ENCODE measurements around the gene CPT1C.

Gene CPT1C

DNA sequence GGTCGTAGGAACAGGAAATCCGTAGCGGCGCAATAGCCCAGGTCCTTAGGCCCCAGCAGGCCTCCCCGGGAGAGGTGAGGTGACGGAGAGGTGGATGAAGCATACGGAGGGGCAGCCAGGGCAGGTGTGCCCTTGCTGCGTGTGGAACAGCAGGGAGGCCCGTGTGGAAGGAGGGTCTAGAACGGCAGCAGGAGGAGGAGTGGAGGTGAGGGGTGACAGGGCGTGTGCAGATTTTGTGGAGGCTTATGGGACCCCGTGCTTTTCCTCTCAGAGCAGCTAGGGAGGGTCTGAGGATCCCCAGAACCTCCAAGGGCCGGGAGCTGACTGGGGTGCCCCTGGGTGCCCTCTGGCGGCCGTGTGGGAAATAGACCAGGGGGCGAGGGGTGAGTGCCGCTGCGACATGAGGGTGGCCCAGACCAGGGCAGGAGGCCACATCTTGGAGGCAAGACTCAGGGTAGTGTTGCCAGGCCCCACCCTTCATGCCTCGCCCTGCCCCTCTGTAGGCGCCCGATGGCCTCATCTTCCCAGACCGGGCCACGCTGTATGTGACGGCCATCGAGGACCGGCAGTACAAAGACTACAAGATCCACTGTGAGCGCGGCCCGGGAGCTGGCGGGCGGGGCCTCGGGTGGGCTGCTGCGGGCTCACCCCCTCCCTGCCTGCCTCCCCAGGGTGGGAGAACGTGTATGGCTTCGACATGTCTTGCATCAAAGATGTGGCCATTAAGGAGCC is 6.5 kb upstream of the CPT1C start:
- DNase-seq: no peak

DNA sequence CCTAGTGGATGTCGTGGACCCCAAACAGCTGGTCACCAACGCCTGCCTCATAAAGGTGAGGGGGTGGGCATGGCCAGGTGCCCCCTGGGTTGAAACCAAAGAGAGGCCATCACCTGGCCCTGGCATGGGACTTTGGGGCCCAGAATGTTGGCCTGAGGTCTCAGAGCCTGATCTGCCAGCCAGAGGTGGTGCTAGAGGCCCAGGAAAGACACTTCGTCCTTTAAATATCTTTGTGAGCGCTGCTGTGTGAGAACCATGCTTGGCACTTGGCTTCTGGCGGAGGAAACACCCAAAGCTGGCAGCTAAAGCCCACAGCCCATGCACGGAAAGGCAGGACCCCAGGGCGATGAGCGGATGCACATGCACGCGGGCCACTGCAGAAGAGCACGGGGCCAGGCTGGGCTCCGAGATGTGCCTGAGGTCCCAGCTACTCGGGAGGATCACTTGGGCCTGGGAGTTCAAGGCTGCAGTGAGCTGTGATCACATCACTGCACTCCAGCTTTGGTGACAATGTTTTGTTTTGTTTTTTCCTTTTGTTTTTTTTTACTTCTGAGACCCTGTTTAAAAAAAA is 5.8 kb upstream of the CPT1C start:
- no peak for DNase-seq

- DNase-seq: no peak
These were observed 5.0 kb upstream of the CPT1C start for GRCh38 chr19:49685845-49686332.

- no peak for DNase-seq
These were observed 4.3 kb upstream of the CPT1C start for GRCh38 chr19:49686503-49687088.

DNA sequence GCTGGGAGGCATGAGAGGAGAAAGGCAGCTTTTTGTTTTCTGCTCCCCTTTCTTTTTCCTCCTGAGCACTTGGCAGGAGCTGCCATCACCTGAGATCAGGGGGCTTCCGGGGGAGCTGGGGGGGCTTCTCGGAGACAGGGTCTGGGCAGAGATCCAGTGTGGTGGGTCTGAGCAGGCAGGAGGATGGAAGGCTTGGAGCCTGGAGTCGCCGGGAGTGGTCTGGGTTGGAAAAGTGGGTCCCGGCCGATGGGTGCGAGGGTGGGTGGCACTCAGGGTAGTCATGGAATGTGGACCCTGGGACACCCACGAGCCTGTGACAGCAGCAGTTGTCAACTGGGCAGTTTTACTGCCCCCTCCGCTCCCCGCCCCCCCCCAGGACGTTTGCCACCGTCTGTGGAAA is 3.8 kb upstream of the CPT1C start:
- DNase-seq: no peak

GRCh38 chr19:49687566-49688316 is 3.2 kb upstream of the CPT1C start:
- DNase-seq: no peak

- DNase-seq: no peak
These were observed 2.3 kb upstream of the CPT1C start for GRCh38 chr19:49688531-49689132.

- no peak for DNase-seq
These were observed 1.5 kb upstream of the CPT1C start, which contains the start of gene ADM5 for GRCh38 chr19:49689133-49690078. Gene ADM5 (plus strand): TSS chr19:49689594. CDS start chr19:49689838, 244 bp downstream.

- DNase-seq: no peak
These were observed 749 bp upstream of the CPT1C start for GRCh38 chr19:49690079-49690655.

- DNase-seq: peak; percentile 40
These were observed 579 bp downstream of the CPT1C start for GRCh38 chr19:49691243-49692146.

DNA sequence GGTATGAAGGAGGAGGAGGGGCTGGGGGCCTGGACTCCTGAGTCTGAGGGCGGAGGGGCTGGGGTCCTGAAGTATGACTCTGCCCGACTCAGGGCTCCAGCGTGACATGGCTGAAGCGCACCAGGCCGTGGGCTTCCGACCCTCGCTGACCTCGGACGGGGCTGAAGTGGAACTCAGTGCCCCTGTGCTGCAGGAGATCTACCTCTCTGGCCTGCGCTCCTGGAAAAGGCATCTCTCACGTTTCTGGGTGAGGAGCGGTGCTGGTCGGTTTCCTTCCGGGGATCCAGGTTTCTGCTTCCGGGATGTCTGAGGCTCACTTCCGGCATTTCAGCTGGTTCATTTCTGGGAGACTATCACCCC is 1.2 kb downstream of the CPT1C start:
- no peak for DNase-seq

- DNase-seq: no peak
These were observed 5.2 kb downstream of the CPT1C start for GRCh38 chr19:49696115-49696514.

DNA sequence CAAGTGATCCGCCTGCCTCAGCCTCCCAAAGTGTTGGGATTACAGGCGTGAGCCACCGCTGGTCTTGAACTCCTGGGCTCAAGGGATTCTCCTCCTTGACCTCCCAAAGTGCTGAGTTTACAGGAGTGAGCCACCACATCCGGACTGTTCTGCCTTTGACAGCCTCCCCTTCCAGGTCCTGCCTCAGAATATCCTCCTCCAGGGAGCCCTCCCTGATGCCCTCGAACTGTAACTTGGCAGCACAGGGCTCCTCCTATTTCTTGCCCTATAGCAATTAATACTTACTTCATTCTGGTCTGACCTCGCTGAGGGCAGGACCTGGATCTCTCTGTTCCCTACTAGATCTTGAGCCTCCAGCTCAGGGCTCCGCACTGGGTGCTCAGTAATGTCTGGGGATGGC is 5.9 kb downstream of the CPT1C start:
- no peak for DNase-seq

DNA sequence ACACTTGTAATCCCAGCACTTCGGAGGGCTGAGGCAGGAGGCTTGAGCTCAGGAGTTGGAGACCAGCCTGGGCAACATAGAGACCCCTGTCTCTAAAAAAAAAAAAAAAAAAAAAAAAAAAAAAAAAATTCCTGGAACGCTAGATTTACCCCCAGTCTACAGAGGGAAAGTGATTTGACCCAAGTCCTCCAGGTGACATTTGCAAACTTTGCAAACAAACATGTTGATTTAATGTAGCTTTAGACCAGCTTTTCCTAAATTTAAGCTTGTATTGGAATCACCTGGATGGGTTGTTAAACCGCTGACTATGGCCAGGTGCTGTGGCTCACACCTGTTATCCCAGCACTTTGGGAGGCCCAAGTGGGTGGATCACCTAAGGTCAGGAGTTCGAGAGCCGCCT is 8.4 kb downstream of the CPT1C start:
- no peak for DNase-seq

DNA sequence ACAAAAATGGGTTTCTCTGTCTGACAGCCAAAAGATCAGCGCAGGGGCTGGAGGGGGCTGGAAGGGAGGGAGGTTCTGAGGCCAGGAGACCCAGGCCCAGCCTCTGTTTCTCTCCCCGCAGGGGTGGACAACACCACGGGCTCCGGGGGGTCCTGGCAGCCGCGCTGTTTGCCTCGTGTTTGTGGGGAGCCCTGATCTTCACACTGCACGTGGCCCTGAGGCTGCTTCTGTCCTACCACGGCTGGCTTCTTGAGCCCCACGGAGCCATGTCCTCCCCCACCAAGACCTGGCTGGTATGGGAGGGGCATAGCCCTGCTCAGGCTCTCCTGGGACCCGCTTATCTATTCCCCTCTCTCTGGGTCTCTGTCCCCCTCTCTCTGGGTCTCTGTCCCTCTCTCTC is 9.6 kb downstream of the CPT1C start:
- no peak for DNase-seq

GRCh38 chr19:49701271-49701786 is 10.4 kb downstream of the CPT1C start:
- no peak for DNase-seq

DNA sequence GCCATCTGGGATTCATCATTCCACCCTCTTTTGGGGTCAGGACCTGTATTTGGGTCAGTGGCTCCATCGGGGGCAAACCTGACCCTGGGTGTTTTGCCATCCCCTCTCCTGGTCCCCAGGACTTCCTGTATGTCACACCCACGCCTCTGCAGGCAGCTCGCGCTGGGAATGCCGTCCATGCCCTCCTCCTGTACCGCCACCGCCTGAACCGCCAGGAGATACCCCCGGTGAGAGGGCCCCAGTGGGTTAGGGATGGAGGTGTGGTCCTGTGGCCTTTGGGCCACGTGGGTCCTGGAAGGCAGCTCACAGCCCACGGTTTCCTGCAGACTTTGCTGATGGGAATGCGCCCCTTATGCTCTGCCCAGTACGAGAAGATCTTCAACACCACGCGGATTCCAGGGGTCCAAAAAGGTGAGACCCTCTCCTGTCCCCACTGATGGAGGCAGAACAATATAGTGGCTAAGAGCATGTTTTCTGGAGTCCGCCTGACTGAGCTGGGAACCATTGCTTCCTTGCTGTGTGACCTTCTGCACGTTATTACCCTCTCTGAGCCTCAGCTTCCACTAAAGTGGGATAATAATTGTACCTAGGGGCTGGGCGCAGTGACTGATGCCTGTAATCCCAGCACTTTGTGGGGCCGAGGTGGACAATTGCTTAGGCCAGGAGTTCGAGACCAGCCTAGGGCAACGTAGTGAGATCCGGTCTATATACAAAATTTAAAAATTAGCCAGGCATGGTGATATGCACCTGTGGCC is 14.1 kb downstream of the CPT1C start:
- no peak for DNase-seq

GRCh38 chr19:49705919-49706318 is 15.0 kb downstream of the CPT1C start:
- no peak for DNase-seq

DNA sequence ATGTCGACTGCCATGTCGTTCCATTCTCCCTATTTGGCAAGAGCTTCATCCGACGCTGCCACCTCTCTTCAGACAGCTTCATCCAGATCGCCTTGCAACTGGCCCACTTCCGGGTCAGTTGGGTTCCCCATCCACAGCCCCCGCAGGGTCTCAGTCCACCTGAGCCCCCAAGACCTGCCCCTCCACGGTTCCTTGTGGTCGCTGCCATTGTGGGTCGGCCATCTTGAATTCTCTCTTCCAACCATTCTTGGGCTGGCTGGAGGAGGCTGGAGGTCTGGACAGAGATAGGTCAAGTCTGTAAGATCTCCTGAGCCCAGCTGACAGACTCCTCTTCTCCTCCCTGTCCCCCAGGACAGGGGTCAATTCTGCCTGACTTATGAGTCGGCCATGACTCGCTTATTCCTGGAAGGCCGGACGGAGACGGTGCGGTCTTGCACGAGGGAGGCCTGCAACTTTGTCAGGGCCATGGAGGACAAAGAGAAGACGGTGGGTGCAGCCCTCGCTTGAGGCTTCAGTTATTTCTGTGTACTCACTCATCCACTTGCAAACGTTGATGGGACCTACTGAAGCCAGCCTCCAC is 19.5 kb downstream of the CPT1C start:
- DNase-seq: no peak
